GM23248 (cell line): ENCODE results near the gene CCHCR1. TPM values are rescaled to one million over a fixed set of nuclear protein-coding genes. Genes with fewer than 3 reads are reported as not detected.
A peak's percentile ranks its signal among the peaks of the same experiment; 100 is the strongest.

Source experiments
- DNase-seq: peaks from one replicate; pipeline ENCODE4 v3.0.0-alpha.2; 2015
- H2AFZ ChIP-seq: fragments of 200-600 bp; sonication (generic); 2 replicates; pipeline ENCODE4 v1.6.1; 2016; ENCODE audit warnings: antibody characterized with exemption
- H3F3A ChIP-seq: fragments of 200-600 bp; sonication (generic); 2 replicates; pipeline ENCODE4 v1.6.1; 2016; ENCODE audit warnings: mild to moderate bottlenecking, antibody characterized with exemption, mixed run types; ENCODE audit not compliant: insufficient read depth
- H3K27ac ChIP-seq: fragments of 200-600 bp; sonication (generic); 2 replicates; pipeline ENCODE4 v1.5.1; 2016; ENCODE audit warnings: mild to moderate bottlenecking
- H3K27me3 ChIP-seq: fragments of 200-600 bp; sonication (generic); replicated peaks from 2 replicates; pipeline ENCODE4 v1.6.1; 2016; ENCODE audit warnings: mild to moderate bottlenecking; ENCODE audit not compliant: insufficient read depth
- H3K36me3 ChIP-seq: fragments of 200-600 bp; sonication (generic); 2 replicates; pipeline ENCODE4 v1.6.1; 2016; ENCODE audit warnings: low read depth, mild to moderate bottlenecking
- H3K4me1 ChIP-seq: fragments of 200-600 bp; sonication (generic); 2 replicates; pipeline ENCODE4 v1.6.1; 2016; ENCODE audit warnings: mild to moderate bottlenecking; ENCODE audit not compliant: insufficient read depth
- H3K4me2 ChIP-seq: fragments of 200-600 bp; sonication (generic); one replicate; pipeline ENCODE4 v1.6.1; 2016; ENCODE audit warnings: mild to moderate bottlenecking; ENCODE audit not compliant: unreplicated experiment
- H3K4me3 ChIP-seq: fragments of 200-600 bp; sonication (generic); 2 replicates; pipeline ENCODE4 v1.5.1; 2016; ENCODE audit warnings: mild to moderate bottlenecking
- H3K79me2 ChIP-seq: fragments of 200-600 bp; sonication (generic); 2 replicates; pipeline ENCODE4 v1.6.1; 2016; ENCODE audit warnings: mild to moderate bottlenecking; ENCODE audit not compliant: insufficient read depth
- H3K9ac ChIP-seq: fragments of 200-600 bp; sonication (generic); 2 replicates; pipeline ENCODE4 v1.6.1; 2016; ENCODE audit warnings: mild to moderate bottlenecking
- H3K9me2 ChIP-seq: fragments of 200-600 bp; sonication (generic); 2 replicates; pipeline ENCODE4 v1.6.1; 2016; ENCODE audit warnings: mixed run types, mild to moderate bottlenecking, moderate library complexity; ENCODE audit not compliant: insufficient read depth
- H3K9me3 ChIP-seq: fragments of 200-600 bp; sonication (generic); one replicate; pipeline ENCODE4 v1.6.1; 2017; ENCODE audit warnings: low read depth
- H4K20me1 ChIP-seq: fragments of 200-600 bp; sonication (generic); 2 replicates; pipeline ENCODE4 v1.6.0; 2016; ENCODE audit not compliant: insufficient read depth
- EZH2 ChIP-seq: fragments of 200-600 bp; sonication (generic); IDR thresholded peaks from 2 replicates; pipeline ENCODE4 v1.6.1; 2018; ENCODE audit warnings: antibody characterized with exemption, mild to moderate bottlenecking; ENCODE audit not compliant: insufficient read depth, poor library complexity, severe bottlenecking
- EZH2phosphoT487 ChIP-seq: fragments of 200-600 bp; sonication (generic); IDR thresholded peaks from 2 replicates; pipeline ENCODE4 v1.6.1; 2018; ENCODE audit warnings: antibody characterized with exemption, moderate library complexity, mild to moderate bottlenecking, low read depth; ENCODE audit not compliant: insufficient read depth
- WGBS, 2 experiments: methylation state at CpG; one replicate each; pipeline ENCODE4 v1.1.6; 2015 to 2017; ENCODE audit warnings: low lambda C conversion rate in 2 of 2, low coverage in 1 of 2; ENCODE audit errors: missing lambda C conversion rate in 2 of 2; 5-methylcytosine and 5-hydroxymethylcytosine counted together
- in situ Hi-C: fragments of 300-500 bp; cut with MboI; formaldehyde crosslinking; loops from 2 replicates; pipeline ENCODE4 v1.15.0; 2020
- polyA plus RNA-seq: library from polyadenylated mRNA; unstranded; fragments of >200 nt; fragmentation: Nextera tagmentation; extraction: Ambion mirVana; gene quantifications from 2 replicates; pipeline ENCODE4 v1.2.1, GENCODE V29; 2016
- total RNA-seq: library from RNA; depleted of rRNA; stranded (reverse); fragments of >200 nt; shearing (Covaris generic); gene quantifications from 2 replicates; pipeline ENCODE4 v1.2.3, GENCODE V29; 2014

The CCHCR1 gene
- total and polyA plus RNA-seq, 2 experiments from 2014 or later: 13.2 to 13.5 TPM

GRCh38 chr6:31120151-31120915 lies 37.3 kb downstream of the CCHCR1 start, which contains the start of gene CDSN:
Gene CDSN (minus strand): TSS chr6:31120446. CDS start chr6:31120419, 27 bp downstream.
- in situ Hi-C loops: no loop called here

DNA sequence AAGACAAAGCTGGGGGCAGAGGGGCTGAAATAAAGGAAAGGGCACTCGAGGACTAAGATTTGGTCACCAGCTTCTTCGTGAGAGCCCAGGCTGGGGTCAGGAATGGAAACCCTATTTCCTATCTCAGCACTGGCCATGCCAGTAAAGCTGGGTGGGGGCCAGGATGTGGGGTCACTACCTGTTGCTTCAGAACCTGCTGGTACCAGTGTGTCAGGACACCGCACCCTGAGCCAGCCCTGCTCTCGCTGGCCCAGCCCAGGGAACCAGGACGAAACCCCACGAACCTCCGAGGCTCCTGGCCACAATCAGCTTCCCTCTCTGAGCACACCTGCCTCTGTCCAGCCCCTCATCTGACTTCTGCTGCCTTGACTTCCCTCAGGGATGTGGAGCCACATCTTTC lies 39.4 kb downstream of the CCHCR1 start:
- 90 to 91% methylated on average over 7 of the region's 7 CpGs for WGBS, 2 experiments
- H3F3A ChIP-seq: peaks cover 21% of the 10 kb centered on the region
- H3K4me3 ChIP-seq: no peak overlapping the region
- in situ Hi-C loops: no loop called here
- no peaks in the 10 kb centered on the region for H3K36me3 ChIP-seq
- no peaks in the 10 kb centered on the region for H3K27me3 ChIP-seq
- no peaks in the 10 kb centered on the region for H4K20me1 ChIP-seq
- H3K9me3 ChIP-seq: no peaks in the 10 kb centered on the region
- no peaks in the 10 kb centered on the region for H3K79me2 ChIP-seq
- peaks cover 33% of the 10 kb centered on the region for H3K4me1 ChIP-seq
- H3K4me2 ChIP-seq: no peak overlapping the region
- TF ChIP-seq EZH2 (no peak), EZH2phosphoT487 (no peak)
- no peak for DNase-seq
- no peak overlapping the region for H2AFZ ChIP-seq
- no peak overlapping the region for H3K9ac ChIP-seq
- no peak overlapping the region for H3K27ac ChIP-seq
- H3K9me2 ChIP-seq: no peaks in the 10 kb centered on the region

More at GRCh38 chr6:31120151-31120915, 37.3 kb downstream of the CCHCR1 start, which contains the start of gene CDSN:
- no peaks in the 10 kb centered on the region for H3K9me2 ChIP-seq
- H2AFZ ChIP-seq: no peak within 1 kb of the TSS
- H3K9me3 ChIP-seq: no peaks in the 10 kb centered on the region
- DNase-seq: no peak
- H4K20me1 ChIP-seq: no peaks in the 10 kb centered on the region
- no peaks in the 10 kb centered on the region for H3K36me3 ChIP-seq
- no peak within 1 kb of the TSS for H3K4me3 ChIP-seq
- no peaks in the 10 kb centered on the region for H3K79me2 ChIP-seq
- WGBS, 2 experiments: 89 to 99% methylated on average over 17 to 26 of the region's 26 CpGs
- peaks cover 26% of the 10 kb centered on the region for H3K4me1 ChIP-seq
- H3K27ac ChIP-seq: no peak within 1 kb of the TSS
- TF ChIP-seq EZH2phosphoT487: no peak
- TF ChIP-seq EZH2: no peak
- H3F3A ChIP-seq: peaks cover 12% of the 10 kb centered on the region
- no peak within 1 kb of the TSS for H3K9ac ChIP-seq
- no peak within 1 kb of the TSS for H3K4me2 ChIP-seq
- H3K27me3 ChIP-seq: no peaks in the 10 kb centered on the region

DNA sequence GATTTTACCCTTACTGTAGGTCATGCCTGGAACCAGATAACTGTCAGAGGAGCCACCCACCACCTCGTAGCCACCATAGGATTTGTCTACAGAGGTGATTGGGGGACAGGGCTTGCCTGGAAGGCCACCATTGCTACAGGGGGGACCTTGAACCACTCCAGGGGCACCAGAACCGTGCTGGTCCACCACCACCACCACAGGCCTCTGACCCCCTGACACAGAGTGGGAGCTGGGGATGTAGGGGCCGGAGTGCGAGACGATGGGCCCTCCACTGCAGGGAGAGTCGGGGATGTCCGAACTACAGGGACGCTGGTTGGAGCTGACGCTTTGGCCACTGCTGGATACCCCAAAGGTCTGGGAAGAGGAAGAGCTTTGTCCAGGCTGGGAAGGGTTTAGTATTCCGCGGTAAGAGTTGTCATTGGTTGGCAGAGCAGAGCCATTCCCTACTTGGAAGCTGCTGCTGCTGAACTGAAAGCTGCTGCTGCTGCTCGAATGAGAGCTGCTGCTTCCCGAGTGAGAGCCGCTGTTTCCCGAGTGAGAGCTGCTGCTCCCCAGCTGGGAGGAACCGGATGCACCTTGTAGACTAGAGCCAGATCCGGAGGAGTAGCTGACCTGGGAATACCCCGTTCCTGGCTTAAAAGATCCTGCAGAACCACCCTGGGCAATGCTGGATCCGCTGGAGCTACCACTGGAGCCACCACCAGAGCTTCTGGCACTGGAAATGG lies 40.8 kb downstream of the CCHCR1 start:
- no peaks in the 10 kb centered on the region for H3K9me3 ChIP-seq
- TF ChIP-seq EZH2phosphoT487 (no peak), EZH2 (no peak)
- H3K36me3 ChIP-seq: no peaks in the 10 kb centered on the region
- no peaks in the 10 kb centered on the region for H3K79me2 ChIP-seq
- in situ Hi-C loops: no loop called here
- H4K20me1 ChIP-seq: no peaks in the 10 kb centered on the region
- DNase-seq: peak; percentile 68
- WGBS, 2 experiments: 40 to 41% methylated on average over 19 of the region's 19 CpGs
- peak overlapping the region; percentile 76 for H3K4me2 ChIP-seq
- peaks cover 28% of the 10 kb centered on the region for H3K4me1 ChIP-seq
- peak overlapping the region; percentile 55 for H3K4me3 ChIP-seq
- H2AFZ ChIP-seq: peak overlapping the region; percentile 73
- no peak overlapping the region for H3K27ac ChIP-seq
- H3K27me3 ChIP-seq: no peaks in the 10 kb centered on the region
- peaks cover 23% of the 10 kb centered on the region for H3F3A ChIP-seq
- peak overlapping the region; percentile 27 for H3K9ac ChIP-seq
- H3K9me2 ChIP-seq: no peaks in the 10 kb centered on the region

- no peak overlapping the region for H3K4me2 ChIP-seq
- no peak overlapping the region for H3K9ac ChIP-seq
- H3K4me3 ChIP-seq: no peak overlapping the region
- no peak overlapping the region for H2AFZ ChIP-seq
- no peaks in the 10 kb centered on the region for H3K9me2 ChIP-seq
- no peaks in the 10 kb centered on the region for H3K9me3 ChIP-seq
- TF ChIP-seq EZH2phosphoT487: no peak
- no peak for TF ChIP-seq EZH2
- H3F3A ChIP-seq: peaks cover 20% of the 10 kb centered on the region
- peaks cover 28% of the 10 kb centered on the region for H3K4me1 ChIP-seq
- H3K27ac ChIP-seq: no peak overlapping the region
- no peaks in the 10 kb centered on the region for H3K27me3 ChIP-seq
- no peaks in the 10 kb centered on the region for H3K36me3 ChIP-seq
- in situ Hi-C loops: no loop called here
- DNase-seq: no peak
- no peaks in the 10 kb centered on the region for H3K79me2 ChIP-seq
- WGBS, 2 experiments: 95 to 97% methylated on average over 12 of the region's 12 CpGs
- H4K20me1 ChIP-seq: no peaks in the 10 kb centered on the region
Measured at GRCh38 chr6:31115941-31116560, 41.6 kb downstream of the CCHCR1 start.
